ENCODE results near the gene IPO9.
"Not testable (repeated sequence)": the region's sequence is repeated elsewhere in the genome, so short reads cannot be mapped to it uniquely, and the experiment has no call there.

IPO9 gene

GRCh38 chr1:201809876-201810275 lies 19.1 kb upstream of the IPO9 start:
- DNase-seq (ENCODE audit: low read depth) = no peak

GRCh38 chr1:201810466-201811216 lies 18.3 kb upstream of the IPO9 start:
- no peak for DNase-seq (ENCODE audit: low read depth)

- no peak for DNase-seq (ENCODE audit: low read depth)
Observed at GRCh38 chr1:201813226-201813625, 15.7 kb upstream of the IPO9 start.

- no peak for DNase-seq (ENCODE audit: low read depth)
Observed at GRCh38 chr1:201816309-201816854, 12.6 kb upstream of the IPO9 start.

GRCh38 chr1:201818971-201819750 lies 9.8 kb upstream of the IPO9 start:
- no peak for DNase-seq (ENCODE audit: low read depth)

- no peak for DNase-seq (ENCODE audit: low read depth)
Observed at GRCh38 chr1:201820413-201820812, 8.5 kb upstream of the IPO9 start.

- DNase-seq (ENCODE audit: low read depth) = no peak
Observed at GRCh38 chr1:201825245-201825644, 3.7 kb upstream of the IPO9 start.

GRCh38 chr1:201826830-201827229 lies 2.1 kb upstream of the IPO9 start:
- no peak for DNase-seq (ENCODE audit: low read depth)

GRCh38 chr1:201827321-201828216 lies 1.4 kb upstream of the IPO9 start:
- DNase-seq (ENCODE audit: low read depth) = no peak

GRCh38 chr1:201828217-201828819 lies 639 bp upstream of the IPO9 start:
- no peak for DNase-seq (ENCODE audit: low read depth)

GRCh38 chr1:201831371-201831770 lies 2.4 kb downstream of the IPO9 start:
- DNase-seq (ENCODE audit: low read depth) = no peak

- no peak for DNase-seq (ENCODE audit: low read depth)
Observed at GRCh38 chr1:201834621-201835020, 5.7 kb downstream of the IPO9 start.

GRCh38 chr1:201838381-201838780 lies 9.4 kb downstream of the IPO9 start:
- DNase-seq (ENCODE audit: low read depth) = no peak

GRCh38 chr1:201839089-201839488 lies 10.1 kb downstream of the IPO9 start:
- DNase-seq (ENCODE audit: low read depth) = not testable (repeated sequence)

GRCh38 chr1:201840055-201840454 lies 11.1 kb downstream of the IPO9 start:
- no peak for DNase-seq (ENCODE audit: low read depth)

GRCh38 chr1:201840490-201840889 lies 11.5 kb downstream of the IPO9 start:
- no peak for DNase-seq (ENCODE audit: low read depth)

GRCh38 chr1:201841265-201841912 lies 12.4 kb downstream of the IPO9 start:
- DNase-seq (ENCODE audit: low read depth) = no peak

GRCh38 chr1:201842472-201843027 lies 13.6 kb downstream of the IPO9 start:
- no peak for DNase-seq (ENCODE audit: low read depth)

GRCh38 chr1:201845331-201846083 lies 16.6 kb downstream of the IPO9 start:
- DNase-seq (ENCODE audit: low read depth) = no peak

- no peak for DNase-seq (ENCODE audit: low read depth)
Observed at GRCh38 chr1:201847150-201847549, 18.2 kb downstream of the IPO9 start.
